ENCODE measurements around the gene APOL2.
"Not testable (repeated sequence)": the region's sequence is repeated elsewhere in the genome, so short reads cannot be mapped to it uniquely, and the experiment has no call there.

APOL2 gene

GRCh38 chr22:36221799-36222751 lies 17.3 kb downstream of the APOL2 start:
- DNase-seq (ENCODE audit: low read depth in 2 of 2), result no peak

- DNase-seq (ENCODE audit: low read depth in 2 of 2), result no peak
Observed at GRCh38 chr22:36220451-36220921, 18.8 kb downstream of the APOL2 start.

- DNase-seq (ENCODE audit: low read depth in 2 of 2), result no peak
Observed at GRCh38 chr22:36218648-36219193, 20.6 kb downstream of the APOL2 start.

GRCh38 chr22:36215981-36216380 lies 23.3 kb downstream of the APOL2 start:
- DNase-seq (ENCODE audit: low read depth in 2 of 2), result no peak

GRCh38 chr22:36213586-36213985 lies 25.7 kb downstream of the APOL2 start:
- DNase-seq (ENCODE audit: low read depth in 2 of 2), result no peak

GRCh38 chr22:36212901-36213300 lies 26.4 kb downstream of the APOL2 start:
- no peak for DNase-seq (ENCODE audit: low read depth in 2 of 2)

GRCh38 chr22:36211237-36211861 lies 28.0 kb downstream of the APOL2 start:
- no peak for DNase-seq (ENCODE audit: low read depth in 2 of 2)

GRCh38 chr22:36210224-36210623 lies 29.1 kb downstream of the APOL2 start:
- DNase-seq (ENCODE audit: low read depth in 2 of 2), result no peak

- not testable (repeated sequence) for DNase-seq (ENCODE audit: low read depth in 2 of 2)
Observed at GRCh38 chr22:36209488-36209908, 29.8 kb downstream of the APOL2 start.

- no peak for DNase-seq (ENCODE audit: low read depth in 2 of 2)
Observed at GRCh38 chr22:36208914-36209313, 30.4 kb downstream of the APOL2 start.

- DNase-seq (ENCODE audit: low read depth in 2 of 2), result no peak
Observed at GRCh38 chr22:36208162-36208765, 31.1 kb downstream of the APOL2 start.

GRCh38 chr22:36206255-36206654 lies 33.1 kb downstream of the APOL2 start:
- DNase-seq (ENCODE audit: low read depth in 2 of 2), result no peak

- not testable (repeated sequence) for DNase-seq (ENCODE audit: low read depth in 2 of 2)
Observed at GRCh38 chr22:36205573-36205972, 33.8 kb downstream of the APOL2 start.

GRCh38 chr22:36204632-36205015 lies 34.7 kb downstream of the APOL2 start:
- DNase-seq (ENCODE audit: low read depth in 2 of 2), result no peak

- no peak for DNase-seq (ENCODE audit: low read depth in 2 of 2)
Observed at GRCh38 chr22:36204001-36204631, 35.2 kb downstream of the APOL2 start.

GRCh38 chr22:36203441-36203840 lies 35.9 kb downstream of the APOL2 start:
- not testable (repeated sequence) for DNase-seq (ENCODE audit: low read depth in 2 of 2)

GRCh38 chr22:36202906-36203305 lies 36.4 kb downstream of the APOL2 start:
- not testable (repeated sequence) for DNase-seq (ENCODE audit: low read depth in 2 of 2)

- no peak for DNase-seq (ENCODE audit: low read depth in 2 of 2)
Observed at GRCh38 chr22:36201630-36202319, 37.6 kb downstream of the APOL2 start, which contains the start of gene APOL4. Gene APOL4 (minus strand): TSS chr22:36201809. CDS start chr22:36201734, 75 bp downstream.

- DNase-seq (ENCODE audit: low read depth in 2 of 2), result not testable (repeated sequence)
Observed at GRCh38 chr22:36201025-36201424, 38.3 kb downstream of the APOL2 start.

GRCh38 chr22:36199001-36199551 lies 40.3 kb downstream of the APOL2 start:
- no peak for DNase-seq (ENCODE audit: low read depth in 2 of 2)

- DNase-seq (ENCODE audit: low read depth in 2 of 2), result no peak
Observed at GRCh38 chr22:36198536-36198935, 40.8 kb downstream of the APOL2 start.
